HuH-7.5 (cell line): ENCODE measurements around the gene RBM5.

ENCODE experiments used
- DNase-seq: peaks from one replicate; pipeline ENCODE4 v3.0.0; 2011; ENCODE audit warnings: low spot score

Gene RBM5

DNA sequence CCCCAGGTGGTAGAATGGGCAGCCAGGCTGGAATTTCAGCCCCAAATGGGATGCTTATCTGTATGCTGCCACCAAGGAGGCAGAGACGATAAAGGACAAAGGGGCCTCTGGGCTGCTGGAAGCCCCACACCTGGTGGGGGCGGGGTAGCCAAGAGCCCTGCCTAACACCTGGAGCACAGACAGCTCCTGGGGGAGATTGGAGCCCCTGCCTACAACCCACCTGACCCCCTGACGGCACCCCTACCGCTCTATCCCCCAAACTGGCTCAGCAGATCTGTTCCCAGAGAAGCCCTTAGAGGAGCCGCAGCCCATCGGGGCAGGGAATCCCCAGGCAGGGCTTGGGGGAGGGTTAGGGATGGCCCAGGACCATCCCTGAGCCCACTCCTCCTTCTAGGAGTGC, 50.6 kb downstream of the RBM5 start:
- DNase-seq = no peak

DNA sequence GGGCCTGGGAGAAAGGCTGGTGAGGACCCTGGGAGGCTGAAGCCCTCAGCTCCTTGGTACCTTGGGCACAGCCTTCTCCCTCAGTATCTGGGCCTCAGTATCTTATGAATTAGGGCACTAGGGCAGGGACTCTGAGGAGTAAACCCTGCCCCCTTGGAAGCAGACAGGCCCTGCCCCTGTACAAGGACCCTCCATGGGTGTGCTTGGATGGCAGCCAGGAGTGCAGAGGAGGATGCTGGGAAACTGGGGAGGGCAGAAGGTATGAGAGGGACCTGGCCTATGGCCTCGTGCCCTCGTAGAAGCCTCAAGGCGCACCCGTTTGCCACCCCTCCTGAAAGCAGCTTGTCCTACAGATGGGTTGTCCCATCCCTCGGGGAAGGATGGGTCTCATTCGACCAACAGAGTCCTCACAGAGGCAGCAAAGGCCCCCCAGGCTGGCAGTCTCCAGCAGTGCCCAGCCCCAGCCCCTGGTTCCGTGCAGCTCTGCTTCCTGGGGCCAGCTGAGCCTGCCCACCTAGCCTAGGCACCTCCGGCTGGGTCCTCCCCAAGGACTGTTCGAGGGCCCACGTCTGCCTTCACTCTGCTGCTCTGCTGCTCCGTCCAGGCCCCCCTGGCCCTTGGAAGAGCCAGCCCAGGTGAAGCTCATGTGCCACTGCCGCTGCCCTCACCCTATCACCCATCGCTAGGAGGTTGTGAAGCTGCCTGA, 51.2 kb downstream of the RBM5 start:
- no peak for DNase-seq

GRCh38 chr3:50140990-50141389, 52.3 kb downstream of the RBM5 start:
- no peak for DNase-seq

- DNase-seq = no peak
Measured at GRCh38 chr3:50146316-50146901, 57.7 kb downstream of the RBM5 start.

DNA sequence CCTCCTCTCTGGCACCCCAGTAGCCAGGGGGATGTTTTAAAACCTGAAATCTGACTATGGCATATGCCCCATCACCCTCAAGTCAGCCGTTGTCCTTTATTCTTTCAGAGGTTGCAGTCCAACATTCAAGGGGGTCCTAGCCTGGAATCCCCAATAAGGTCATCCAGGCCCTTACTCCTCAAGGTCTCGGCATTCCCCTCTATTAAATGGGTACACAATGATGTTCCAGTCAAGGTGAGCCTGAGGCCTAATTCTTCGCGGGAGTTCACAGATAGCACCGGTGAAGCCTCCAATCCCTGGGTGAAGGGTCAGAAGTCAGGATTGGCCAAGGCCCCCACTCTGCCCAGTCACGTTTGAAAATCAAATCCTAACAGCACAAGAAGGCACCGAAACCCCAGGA, 58.3 kb downstream of the RBM5 start:
- no peak for DNase-seq

GRCh38 chr3:50147447-50147846, 58.7 kb downstream of the RBM5 start:
- DNase-seq = no peak

DNA sequence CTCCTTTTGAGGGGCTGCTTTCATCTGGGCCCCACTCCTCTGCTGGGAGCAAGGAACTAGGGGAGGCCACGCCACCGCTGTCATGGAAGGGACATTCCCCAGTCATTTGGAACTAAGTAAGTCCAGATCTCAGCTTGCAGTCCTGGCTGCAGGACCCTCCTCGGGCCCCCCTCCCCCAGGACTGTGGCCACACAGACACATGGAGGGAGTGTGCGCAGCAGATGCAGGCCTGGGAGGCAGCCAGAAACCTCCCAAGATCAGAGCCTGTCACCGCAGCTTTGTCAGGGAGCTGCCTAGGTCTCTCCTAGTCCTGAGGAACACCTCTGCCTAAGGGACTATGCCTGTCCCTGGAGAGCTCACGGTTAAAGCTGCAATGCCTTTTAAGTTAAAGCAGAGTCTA, 59.1 kb downstream of the RBM5 start:
- DNase-seq = no peak

- no peak for DNase-seq
Measured at GRCh38 chr3:50150404-50150750, 61.7 kb downstream of the RBM5 start.

- no peak for DNase-seq
Measured at GRCh38 chr3:50150863-50151686, 62.4 kb downstream of the RBM5 start.

GRCh38 chr3:50151728-50152127, 63.0 kb downstream of the RBM5 start:
- no peak for DNase-seq

DNA sequence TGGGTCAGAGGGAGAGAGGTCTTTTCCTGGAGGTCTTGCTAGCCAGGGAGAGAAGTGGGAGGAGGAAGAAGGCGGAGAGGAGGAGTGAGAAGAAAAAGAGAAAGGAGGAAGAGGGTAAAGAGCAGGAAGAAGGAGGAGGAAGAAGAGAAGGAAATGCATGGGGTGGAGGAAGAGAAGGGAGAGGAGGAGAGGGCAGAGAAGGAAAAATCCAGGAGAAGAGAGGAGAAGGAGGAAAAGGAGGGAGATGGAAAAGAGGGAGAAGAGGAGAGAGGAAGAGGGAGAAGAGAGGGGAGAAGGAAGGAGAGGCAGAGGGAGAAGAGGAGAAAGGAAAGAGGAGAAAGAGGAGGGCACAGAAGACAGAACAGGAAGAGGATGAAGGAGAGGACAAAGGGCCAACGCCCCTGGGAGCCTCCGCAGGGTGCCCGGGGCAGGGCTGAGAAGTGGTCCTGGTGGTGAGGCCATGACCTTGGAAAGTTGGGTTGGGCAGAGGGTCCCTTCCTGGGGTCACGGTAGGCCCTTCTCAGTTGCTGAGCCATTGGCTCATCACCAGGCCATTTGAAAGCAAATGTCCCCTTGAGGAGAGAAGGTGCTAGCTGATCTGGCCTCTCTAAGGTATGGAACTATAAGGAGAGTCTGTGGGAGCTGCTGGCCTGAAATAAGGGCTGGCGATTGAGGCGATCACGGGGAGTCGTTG, 65.2 kb downstream of the RBM5 start:
- DNase-seq = no peak

GRCh38 chr3:50154476-50154839, 65.7 kb downstream of the RBM5 start:
- peak; percentile 79 for DNase-seq

- DNase-seq = peak; percentile 92
Measured at GRCh38 chr3:50154840-50155490, 66.2 kb downstream of the RBM5 start, which contains the start of gene SEMA3F. Gene SEMA3F, plus strand, starts transcription at chr3:50155324. Its CDS starts 4,299 bp downstream, at chr3:50159623.

DNA sequence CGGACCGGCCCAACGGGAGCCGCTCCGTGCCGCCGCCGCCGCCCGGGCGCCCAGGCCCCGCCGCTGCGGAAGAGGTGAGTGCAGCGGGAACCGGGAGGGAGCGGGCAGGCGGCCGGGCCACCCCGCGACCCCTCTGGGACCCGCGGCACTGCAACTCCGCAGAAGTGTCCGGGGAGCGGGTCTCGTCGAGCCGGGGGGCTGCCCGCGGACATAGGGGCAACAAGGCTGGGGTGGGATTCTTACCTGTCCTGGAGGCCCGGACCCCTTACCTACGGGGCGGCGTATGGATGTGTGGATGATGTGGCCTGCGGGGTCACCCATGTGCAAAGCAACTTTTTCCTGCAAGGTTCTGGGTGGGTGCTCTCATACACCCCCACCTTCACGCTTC, 66.8 kb downstream of the RBM5 start:
- peak; percentile 49 for DNase-seq

GRCh38 chr3:50155891-50156290, 67.2 kb downstream of the RBM5 start:
- no peak for DNase-seq

- DNase-seq = no peak
Measured at GRCh38 chr3:50156549-50157493, 68.1 kb downstream of the RBM5 start.

GRCh38 chr3:50157827-50158529, 69.3 kb downstream of the RBM5 start:
- no peak for DNase-seq

GRCh38 chr3:50158530-50159146, 69.9 kb downstream of the RBM5 start:
- DNase-seq = no peak

DNA sequence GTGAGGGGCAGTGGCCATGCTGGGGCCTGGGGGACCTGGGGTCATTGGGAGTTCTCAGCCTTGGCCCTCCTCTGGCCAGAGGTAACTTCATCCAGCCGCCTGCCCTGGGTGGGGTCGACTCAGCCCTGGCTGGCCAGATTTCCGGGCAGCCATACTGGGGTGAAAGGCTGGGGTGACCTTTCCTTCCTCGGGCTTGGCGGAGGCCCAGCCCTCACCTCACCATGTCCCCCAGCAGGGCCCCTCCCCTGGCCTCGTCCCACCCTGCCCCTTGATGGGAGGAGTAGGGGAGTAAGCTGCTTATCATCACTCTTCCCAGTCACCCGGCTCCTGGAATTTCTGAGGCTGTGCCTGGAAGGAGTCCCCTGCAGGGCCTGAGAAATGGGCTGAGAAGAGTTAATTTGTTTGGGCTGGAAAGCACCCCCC, 71.9 kb downstream of the RBM5 start:
- no peak for DNase-seq

DNA sequence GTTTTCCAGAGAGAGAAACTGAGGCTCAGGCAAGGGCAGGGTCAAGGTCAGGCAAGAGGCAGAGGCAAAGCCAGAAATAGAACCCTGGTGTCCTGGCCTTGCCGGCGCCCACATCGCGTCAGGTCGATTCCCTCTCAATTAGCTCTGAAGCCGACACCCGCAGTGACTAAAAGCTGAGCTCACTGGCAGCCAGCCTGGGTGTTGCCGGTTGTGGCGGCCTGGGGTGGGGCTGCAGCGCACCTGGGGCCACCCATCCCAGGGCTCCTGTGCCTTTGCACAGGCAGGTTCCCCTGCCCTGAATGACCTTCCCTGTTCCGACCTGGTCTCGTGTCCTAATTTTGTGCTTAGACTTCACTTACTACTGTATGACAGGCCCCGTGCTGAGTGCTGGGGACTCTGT, 72.6 kb downstream of the RBM5 start:
- no peak for DNase-seq
